ENCODE data around the gene ZG16B.

ZG16B gene

DNA sequence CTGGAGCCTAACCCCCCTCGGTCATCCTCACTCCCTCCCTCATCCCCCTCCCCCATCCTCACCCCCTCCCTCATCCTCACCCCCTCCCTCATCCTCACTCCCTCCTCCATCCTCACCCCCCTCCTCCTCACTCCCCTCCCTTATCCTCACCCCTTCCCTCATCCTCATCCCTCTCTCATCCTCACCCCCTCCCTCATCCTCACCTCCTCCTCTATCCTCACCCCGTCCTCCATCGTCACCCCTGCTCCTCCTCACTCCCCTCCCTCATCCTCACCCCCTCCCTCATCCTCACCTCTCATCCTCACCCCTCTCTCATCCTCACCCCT lies 43.3 kb upstream of the ZG16B start:
- Histone ChIP-seq H3K9me3 (replicated peaks in 1 of 2; ENCODE audit: control insufficient read depth in 2 of 2, insufficient read depth in 1 of 2, low read depth in 1 of 2, low read length in 2 of 2) (no peaks in the 10 kb centered on the region), H3K36me3 (replicated peaks in 1 of 2; ENCODE audit: control insufficient read depth in 2 of 2, insufficient read depth in 2 of 2, low read length in 2 of 2) (no peaks in the 10 kb centered on the region), H3K18ac (ENCODE audit: low read length) (no peak overlapping the region), H2AFZ (ENCODE audit: low read length) (no peak overlapping the region), H2BK5ac (ENCODE audit: low read length) (no peak overlapping the region), H3K79me1 (ENCODE audit: low read depth, low read length) (no peaks in the 10 kb centered on the region), H4K91ac (ENCODE audit: low read depth, low read length, poor library complexity) (no peak overlapping the region), H2BK12ac (ENCODE audit: low read length) (no peak overlapping the region), H3K9ac (ENCODE audit: low read depth, low read length, poor library complexity) (no peak overlapping the region), H3K27me3 (ENCODE audit: control insufficient read depth in 3 of 3, insufficient read depth in 3 of 3, low read depth in 1 of 3, low read length in 3 of 3) (peaks cover 0 to 10% (median 0%) of the 10 kb centered on the region in 3 experiments), H2BK120ac (ENCODE audit: low read depth, low read length) (no peak overlapping the region), H2BK15ac (ENCODE audit: low read length) (peak overlapping the region; percentile 93), H2AK5ac (ENCODE audit: low read depth, low read length) (peak overlapping the region; percentile 99), H3K27ac (replicated peaks; ENCODE audit: low read length) (no peak overlapping the region), H3K4me1 (ENCODE audit: control insufficient read depth in 2 of 2, insufficient read depth in 1 of 2, low read depth in 1 of 2, low read length in 2 of 2) (peaks cover 4 to 10% of the 10 kb centered on the region in 2 donors), H3K23ac (ENCODE audit: low read depth, low read length, poor library complexity) (no peak overlapping the region), H3K14ac (ENCODE audit: low read length) (no peak overlapping the region), H3K4me2 (ENCODE audit: insufficient read depth, low read length, poor library complexity, severe bottlenecking) (no peak overlapping the region), H4K8ac (ENCODE audit: low read depth, low read length) (no peak overlapping the region), H3K4ac (ENCODE audit: low read length) (no peak overlapping the region), H3K4me3 (ENCODE audit: low read length in 2 of 2) (no peak overlapping the region)
- no peak for DNase-seq (ENCODE audit: low spot score)
- WGBS, 2 donors (ENCODE audit: extremely low coverage in 2 of 2, insufficient read length in 2 of 2, insufficient replicate concordance in 1 of 2) = 100% methylated on average over 2 of the region's 3 CpGs; no CpG with 5 or more reads in 1 of the 2 donors

DNA sequence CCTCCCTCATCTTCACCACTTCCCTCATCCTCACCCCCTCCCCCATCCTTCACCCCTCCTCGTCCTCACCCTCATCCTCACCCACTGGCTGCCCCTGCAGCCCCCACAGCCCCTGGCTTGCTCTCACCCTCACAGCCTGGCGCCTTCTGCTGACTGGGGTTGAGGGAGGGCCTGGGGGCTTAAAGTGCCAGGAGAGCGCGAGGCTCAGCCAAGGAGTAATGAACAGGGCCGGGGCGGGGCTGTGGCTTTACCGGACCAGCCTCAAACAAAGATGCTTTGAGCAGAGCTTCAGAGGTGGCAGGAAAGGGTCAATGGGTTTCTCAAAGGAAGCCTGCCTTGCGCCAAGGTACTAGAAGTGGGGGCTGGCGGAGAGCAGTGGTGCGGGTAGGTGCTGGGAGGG lies 42.7 kb upstream of the ZG16B start, which contains the start of gene PRSS33:
Gene PRSS33 (minus strand): TSS at position 155 of the 400 bp plus-strand sequence. CDS start 1,013 bp downstream, outside the sequence.
- H2AK5ac ChIP-seq (ENCODE audit: low read depth, low read length) = peak within 1 kb of the TSS; percentile 99
- no peak for DNase-seq (ENCODE audit: low spot score)
- H4K91ac ChIP-seq (ENCODE audit: low read depth, low read length, poor library complexity) = no peak within 1 kb of the TSS
- peak within 1 kb of the TSS; percentile 67 for H2BK120ac ChIP-seq (ENCODE audit: low read depth, low read length)
- no peaks in the 10 kb centered on the region for H3K9me3 ChIP-seq (replicated peaks in 1 of 2; ENCODE audit: control insufficient read depth in 2 of 2, insufficient read depth in 1 of 2, low read depth in 1 of 2, low read length in 2 of 2)
- peak within 1 kb of the TSS; percentile 97 for H3K14ac ChIP-seq (ENCODE audit: low read length)
- peaks cover 4 to 10% of the 10 kb centered on the region in 2 donors for H3K4me1 ChIP-seq (ENCODE audit: control insufficient read depth in 2 of 2, insufficient read depth in 1 of 2, low read depth in 1 of 2, low read length in 2 of 2)
- H3K27ac ChIP-seq (replicated peaks; ENCODE audit: low read length) = peak within 1 kb of the TSS; percentile 43
- no peaks in the 10 kb centered on the region for H3K79me1 ChIP-seq (ENCODE audit: low read depth, low read length)
- 100% methylated on average over 1 of the region's 10 CpGs; no CpG with 5 or more reads in 1 of the 2 donors for WGBS, 2 donors (ENCODE audit: extremely low coverage in 2 of 2, insufficient read length in 2 of 2, insufficient replicate concordance in 1 of 2)
- H2AFZ ChIP-seq (ENCODE audit: low read length) = peak within 1 kb of the TSS; percentile 82
- H2BK5ac ChIP-seq (ENCODE audit: low read length) = peak within 1 kb of the TSS; percentile 70
- H3K4me3 ChIP-seq (ENCODE audit: low read length in 2 of 2) = no peak within 1 kb of the TSS
- peak within 1 kb of the TSS; percentile 23 for H3K4ac ChIP-seq (ENCODE audit: low read length)
- H3K27me3 ChIP-seq (ENCODE audit: control insufficient read depth in 3 of 3, insufficient read depth in 3 of 3, low read depth in 1 of 3, low read length in 3 of 3) = peaks cover 0 to 10% (median 0%) of the 10 kb centered on the region in 3 experiments
- H3K4me2 ChIP-seq (ENCODE audit: insufficient read depth, low read length, poor library complexity, severe bottlenecking) = peak within 1 kb of the TSS; percentile 43
- no peak within 1 kb of the TSS for H4K8ac ChIP-seq (ENCODE audit: low read depth, low read length)
- H2BK12ac ChIP-seq (ENCODE audit: low read length) = peak within 1 kb of the TSS; percentile 94
- H3K23ac ChIP-seq (ENCODE audit: low read depth, low read length, poor library complexity) = no peak within 1 kb of the TSS
- H3K18ac ChIP-seq (ENCODE audit: low read length) = peak within 1 kb of the TSS; percentile 76
- peak within 1 kb of the TSS; percentile 93 for H2BK15ac ChIP-seq (ENCODE audit: low read length)
- H3K36me3 ChIP-seq (replicated peaks in 1 of 2; ENCODE audit: control insufficient read depth in 2 of 2, insufficient read depth in 2 of 2, low read length in 2 of 2) = no peaks in the 10 kb centered on the region
- peak within 1 kb of the TSS; percentile 60 for H3K9ac ChIP-seq (ENCODE audit: low read depth, low read length, poor library complexity)

DNA sequence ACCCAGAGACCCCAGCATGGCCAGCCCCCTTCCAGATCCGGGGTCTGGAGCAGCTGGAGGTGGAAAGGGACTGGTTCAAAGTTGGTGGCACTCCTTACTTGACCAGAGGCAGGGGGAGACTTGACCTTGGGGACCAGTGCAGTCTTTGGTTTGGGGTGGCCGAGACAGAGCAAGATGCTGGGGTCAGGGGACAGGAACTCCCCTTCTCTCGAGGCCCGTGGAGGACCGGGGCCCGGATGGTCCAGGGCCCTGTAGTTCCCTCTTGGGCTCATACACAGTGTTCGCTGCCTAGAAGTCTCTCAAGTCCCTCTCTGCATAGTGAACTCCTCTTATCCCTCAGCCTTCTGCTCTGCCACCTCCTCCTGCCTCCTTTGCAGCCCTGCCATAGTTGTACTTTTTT lies 42.1 kb upstream of the ZG16B start:
- Histone ChIP-seq H2BK120ac (ENCODE audit: low read depth, low read length) (peak overlapping the region; percentile 67), H4K91ac (ENCODE audit: low read depth, low read length, poor library complexity) (no peak overlapping the region), H3K36me3 (replicated peaks in 1 of 2; ENCODE audit: control insufficient read depth in 2 of 2, insufficient read depth in 2 of 2, low read length in 2 of 2) (no peaks in the 10 kb centered on the region), H3K9ac (ENCODE audit: low read depth, low read length, poor library complexity) (no peak overlapping the region), H4K8ac (ENCODE audit: low read depth, low read length) (no peak overlapping the region), H2BK15ac (ENCODE audit: low read length) (no peak overlapping the region), H3K27me3 (ENCODE audit: control insufficient read depth in 3 of 3, insufficient read depth in 3 of 3, low read depth in 1 of 3, low read length in 3 of 3) (peaks cover 0 to 10% (median 0%) of the 10 kb centered on the region in 3 experiments), H2BK12ac (ENCODE audit: low read length) (no peak overlapping the region), H3K4me3 (ENCODE audit: low read length in 2 of 2) (no peak overlapping the region), H3K79me1 (ENCODE audit: low read depth, low read length) (no peaks in the 10 kb centered on the region), H3K4me2 (ENCODE audit: insufficient read depth, low read length, poor library complexity, severe bottlenecking) (peak overlapping the region; percentile 43), H2AFZ (ENCODE audit: low read length) (peak overlapping the region; percentile 82), H2AK5ac (ENCODE audit: low read depth, low read length) (peak overlapping the region; percentile 15), H3K9me3 (replicated peaks in 1 of 2; ENCODE audit: control insufficient read depth in 2 of 2, insufficient read depth in 1 of 2, low read depth in 1 of 2, low read length in 2 of 2) (no peaks in the 10 kb centered on the region), H3K18ac (ENCODE audit: low read length) (peak overlapping the region; percentile 66), H3K4me1 (ENCODE audit: control insufficient read depth in 2 of 2, insufficient read depth in 1 of 2, low read depth in 1 of 2, low read length in 2 of 2) (peaks cover 4 to 10% of the 10 kb centered on the region in 2 donors), H3K23ac (ENCODE audit: low read depth, low read length, poor library complexity) (no peak overlapping the region), H3K4ac (ENCODE audit: low read length) (no peak overlapping the region), H2BK5ac (ENCODE audit: low read length) (peak overlapping the region; percentile 29), H3K27ac (replicated peaks; ENCODE audit: low read length) (no peak overlapping the region), H3K14ac (ENCODE audit: low read length) (no peak overlapping the region)
- no peak for DNase-seq (ENCODE audit: low spot score)
- WGBS, 2 donors (ENCODE audit: extremely low coverage in 2 of 2, insufficient read length in 2 of 2, insufficient replicate concordance in 1 of 2) = no CpG with 5 or more reads among the region's 7 CpGs

DNA sequence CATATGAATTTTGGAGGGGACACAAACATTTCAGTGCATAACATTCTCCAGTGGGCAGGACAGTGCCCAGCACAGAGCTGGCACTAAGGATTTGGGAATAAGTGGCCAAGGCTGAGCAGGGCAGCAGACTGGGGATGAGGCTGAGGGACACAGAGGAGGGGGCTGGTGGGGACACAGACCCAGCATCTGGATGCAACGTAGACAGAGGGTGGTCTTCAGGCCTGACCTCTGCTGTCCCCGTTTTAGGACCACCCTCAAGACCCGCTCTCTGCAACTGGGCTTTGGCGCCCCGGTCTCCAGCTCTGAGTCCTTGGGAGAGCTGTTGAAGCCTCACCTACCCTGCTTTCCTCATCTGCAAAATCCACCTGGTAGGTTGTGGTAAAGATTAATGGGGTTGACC lies 39.5 kb upstream of the ZG16B start:
- Histone ChIP-seq H3K79me1 (ENCODE audit: low read depth, low read length) (no peaks in the 10 kb centered on the region), H3K9me3 (replicated peaks in 1 of 2; ENCODE audit: control insufficient read depth in 2 of 2, insufficient read depth in 1 of 2, low read depth in 1 of 2, low read length in 2 of 2) (no peaks in the 10 kb centered on the region), H3K18ac (ENCODE audit: low read length) (no peak overlapping the region), H3K27me3 (ENCODE audit: control insufficient read depth in 3 of 3, insufficient read depth in 3 of 3, low read depth in 1 of 3, low read length in 3 of 3) (peaks cover 0 to 10% (median 0%) of the 10 kb centered on the region in 3 experiments), H3K4me1 (ENCODE audit: control insufficient read depth in 2 of 2, insufficient read depth in 1 of 2, low read depth in 1 of 2, low read length in 2 of 2) (peaks cover 4 to 10% of the 10 kb centered on the region in 2 donors), H2BK12ac (ENCODE audit: low read length) (no peak overlapping the region), H2AFZ (ENCODE audit: low read length) (no peak overlapping the region), H3K14ac (ENCODE audit: low read length) (no peak overlapping the region), H3K4me2 (ENCODE audit: insufficient read depth, low read length, poor library complexity, severe bottlenecking) (no peak overlapping the region), H3K36me3 (replicated peaks in 1 of 2; ENCODE audit: control insufficient read depth in 2 of 2, insufficient read depth in 2 of 2, low read length in 2 of 2) (no peaks in the 10 kb centered on the region), H2AK5ac (ENCODE audit: low read depth, low read length) (no peak overlapping the region), H3K27ac (replicated peaks; ENCODE audit: low read length) (no peak overlapping the region), H3K4ac (ENCODE audit: low read length) (no peak overlapping the region), H4K8ac (ENCODE audit: low read depth, low read length) (no peak overlapping the region), H4K91ac (ENCODE audit: low read depth, low read length, poor library complexity) (no peak overlapping the region), H2BK15ac (ENCODE audit: low read length) (no peak overlapping the region), H3K23ac (ENCODE audit: low read depth, low read length, poor library complexity) (no peak overlapping the region), H3K4me3 (ENCODE audit: low read length in 2 of 2) (no peak overlapping the region), H2BK5ac (ENCODE audit: low read length) (no peak overlapping the region), H3K9ac (ENCODE audit: low read depth, low read length, poor library complexity) (no peak overlapping the region), H2BK120ac (ENCODE audit: low read depth, low read length) (no peak overlapping the region)
- WGBS, 2 donors (ENCODE audit: extremely low coverage in 2 of 2, insufficient read length in 2 of 2, insufficient replicate concordance in 1 of 2) = no CpG with 5 or more reads among the region's 5 CpGs
- DNase-seq (ENCODE audit: low spot score) = no peak
